ENCODE measurements around the gene ANAPC15.

Gene ANAPC15

DNA sequence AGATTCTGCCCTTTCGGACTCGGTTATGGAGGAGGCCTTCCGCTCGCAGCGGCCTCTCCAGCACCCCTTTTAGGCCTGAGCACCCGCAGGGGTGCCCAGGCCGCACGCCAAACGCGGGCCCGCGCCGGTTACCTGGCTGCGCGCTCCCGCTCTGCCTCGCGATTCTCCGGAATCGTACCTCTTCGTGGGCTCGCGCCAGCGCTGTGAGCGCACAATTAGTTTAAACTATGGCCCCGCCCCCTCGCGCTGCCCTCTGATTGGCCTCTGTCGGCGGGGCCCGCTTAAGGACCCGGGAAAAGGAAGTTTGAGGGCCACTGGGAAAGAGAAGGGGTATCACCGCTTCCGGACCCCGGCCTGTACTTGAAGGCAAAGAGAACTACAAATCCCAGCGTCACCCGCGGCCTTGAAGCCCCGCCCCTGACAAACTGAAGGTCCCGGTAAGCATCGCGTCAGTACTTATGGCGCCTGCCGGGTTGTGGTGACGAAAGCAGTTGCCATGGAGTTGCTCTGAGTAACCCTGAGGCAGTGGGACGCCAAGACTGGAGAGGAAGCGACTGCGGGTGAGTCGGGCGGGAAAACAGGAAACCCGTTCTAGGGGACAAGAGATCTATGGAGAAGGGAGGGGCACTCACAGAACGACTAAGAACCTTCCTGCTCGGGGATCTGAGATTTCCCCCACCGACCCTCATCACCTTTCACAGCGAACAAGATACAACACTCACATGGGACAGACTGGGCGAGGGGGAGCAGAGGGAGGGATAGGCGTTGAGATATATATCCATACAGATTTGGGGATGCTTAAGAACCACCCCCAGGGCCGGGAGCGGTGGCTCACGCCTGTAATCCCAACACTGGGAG, 31.9 kb downstream of the ANAPC15 start, which contains the start of the genes LRRC51 and NUMA1 (continued):
- peak; percentile 99 for TF ChIP-seq PRDM10 (tag by site-specific recombination; IDR thresholded peaks at IDR 0.05)
- TF ChIP-seq ZNF292 (tag by site-specific recombination; IDR thresholded peaks at IDR 0.05; ENCODE audit: borderline replicate concordance, low read depth) = no peak
- TF ChIP-seq ATF2 (tag by site-specific recombination; IDR thresholded peaks at IDR 0.05; ENCODE audit: low read depth) = peak; percentile 37; the same call in 1 of the 2 replicates
- peak; percentile 95 for TF ChIP-seq ZBTB20 (tag by site-specific recombination; IDR thresholded peaks at IDR 0.05)
- TF ChIP-seq ZNF23 (tag by site-specific recombination; IDR thresholded peaks at IDR 0.05; ENCODE audit: borderline replicate concordance) = no peak
- peak; percentile 95 for TF ChIP-seq ZBTB21 (tag by site-specific recombination; IDR thresholded peaks at IDR 0.05)
- TF ChIP-seq, protein P1, sequence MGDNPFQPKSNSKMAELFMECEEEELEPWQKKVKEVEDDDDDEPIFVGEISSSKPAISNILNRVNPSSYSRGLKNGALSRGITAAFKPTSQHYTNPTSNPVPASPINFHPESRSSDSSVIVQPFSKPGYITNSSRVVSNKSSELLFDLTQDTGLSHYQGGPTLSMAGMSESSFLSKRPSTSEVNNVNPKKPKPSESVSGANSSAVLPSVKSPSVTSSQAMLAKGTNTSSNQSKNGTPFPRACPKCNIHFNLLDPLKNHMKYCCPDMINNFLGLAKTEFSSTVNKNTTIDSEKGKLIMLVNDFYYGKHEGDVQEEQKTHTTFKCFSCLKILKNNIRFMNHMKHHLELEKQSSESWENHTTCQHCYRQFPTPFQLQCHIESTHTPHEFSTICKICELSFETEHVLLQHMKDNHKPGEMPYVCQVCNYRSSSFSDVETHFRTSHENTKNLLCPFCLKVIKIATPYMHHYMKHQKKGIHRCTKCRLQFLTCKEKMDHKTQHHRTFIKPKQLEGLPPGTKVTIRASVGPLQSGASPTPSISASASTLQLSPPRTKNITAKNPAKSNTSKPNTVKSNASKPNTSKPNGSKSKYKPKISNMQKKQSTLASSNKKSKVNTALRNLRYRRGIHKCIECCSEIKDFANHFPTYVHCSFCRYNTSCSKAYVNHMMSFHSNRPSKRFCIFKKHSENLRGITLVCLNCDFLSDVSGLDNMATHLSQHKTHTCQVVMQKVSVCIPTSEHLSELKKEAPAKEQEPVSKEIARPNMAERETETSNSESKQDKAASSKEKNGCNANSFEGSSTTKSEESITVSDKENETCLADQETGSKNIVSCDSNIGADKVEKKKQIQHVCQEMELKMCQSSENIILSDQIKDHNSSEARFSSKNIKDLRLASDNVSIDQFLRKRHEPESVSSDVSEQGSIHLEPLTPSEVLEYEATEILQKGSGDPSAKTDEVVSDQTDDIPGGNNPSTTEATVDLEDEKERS (tag by site-specific recombination; IDR thresholded peaks at IDR 0.05) = no peak
- peak; percentile 90 for TF ChIP-seq MYNN (tag by site-specific recombination; IDR thresholded peaks at IDR 0.05; ENCODE audit: borderline replicate concordance)
- TF ChIP-seq ZNF654 (tag by site-specific recombination; IDR thresholded peaks at IDR 0.05; ENCODE audit: low read depth) = no peak
- peak; percentile 86 for TF ChIP-seq SP3 (tag by site-specific recombination; IDR thresholded peaks at IDR 0.05)
- TF ChIP-seq ZNF513 (tag by site-specific recombination; IDR thresholded peaks at IDR 0.05) = no peak
- TF ChIP-seq TSHZ1 (tag by site-specific recombination; IDR thresholded peaks at IDR 0.05; ENCODE audit: borderline replicate concordance) = no peak
- TF ChIP-seq ZBTB10 (tag by site-specific recombination; IDR thresholded peaks at IDR 0.05) = peak; percentile 98
- 0 out of 2 replicates have a peak, but pooled peaks have one; percentile 18 for TF ChIP-seq YY2 (tag by site-specific recombination; IDR thresholded peaks at IDR 0.05)
- TF ChIP-seq ZNF341 (tag by site-specific recombination; IDR thresholded peaks at IDR 0.05; ENCODE audit: low read depth) = 0 out of 2 replicates have a peak, but pooled peaks have one; percentile 16
- TF ChIP-seq ZNF366 (tag by site-specific recombination; conservative IDR thresholded peaks at IDR 0.05) = peak; percentile 69
- TF ChIP-seq ZNF140 (tag by site-specific recombination; IDR thresholded peaks at IDR 0.05) = no peak
- TF ChIP-seq KLF1 (tag by site-specific recombination; IDR thresholded peaks at IDR 0.05) = no peak
- peak; percentile 95 for TF ChIP-seq ZNF24 (tag by site-specific recombination; IDR thresholded peaks at IDR 0.05)
- TF ChIP-seq ZFP69B (tag by site-specific recombination; IDR thresholded peaks at IDR 0.05) = peak; percentile 47; the same call in 1 of the 2 replicates
- TF ChIP-seq ZNF76 (tag by site-specific recombination; IDR thresholded peaks at IDR 0.05; ENCODE audit: borderline replicate concordance, low read depth) = peak; percentile 94
- TF ChIP-seq SP2 (tag by site-specific recombination; IDR thresholded peaks at IDR 0.05) = peak; percentile 86
